Stimulated activated memory B cell treated with anti-CD40 and anti-IgM and Interleukin-4, amounts not matched to agents 10 μg/mL and 1 μg/mL and 100 μg/mL, for 72 hours (primary cell): ENCODE results near the gene NTM.
"Not testable (repeated sequence)": the region's sequence is repeated elsewhere in the genome, so short reads cannot be mapped to it uniquely, and the experiment has no call there.

Experiments
- ATAC-seq: fragments of 150-1000 bp; cut with Tn5 transposase; 2 replicates; pipeline ENCODE4 v1.10.0; 2021
- H3K27ac Mint-ChIP-seq: one replicate; pipeline ENCODE4 v1.8.0; 2022; ENCODE audit warnings: mild to moderate bottlenecking, mixed read lengths
- H3K27me3 Mint-ChIP-seq: one replicate; pipeline ENCODE4 v1.8.0; 2022; ENCODE audit warnings: mixed read lengths
- H3K36me3 Mint-ChIP-seq: one replicate; pipeline ENCODE4 v1.8.0; 2022; ENCODE audit warnings: mixed read lengths
- H3K4me1 Mint-ChIP-seq: one replicate; pipeline ENCODE4 v1.8.0; 2022; ENCODE audit warnings: mixed read lengths
- H3K4me3 Mint-ChIP-seq: one replicate; pipeline ENCODE4 v1.8.0; 2022; ENCODE audit warnings: mild to moderate bottlenecking, moderate library complexity, mixed read lengths
- H3K9me3 Mint-ChIP-seq: one replicate; pipeline ENCODE4 v1.8.0; 2022; ENCODE audit warnings: mixed read lengths

NTM gene

GRCh38 chr11:131678658-131679340, 308.4 kb downstream of the NTM start:
- H3K9me3 Mint-ChIP-seq, result no peaks in the 10 kb centered on the region
- ATAC-seq, result no peak
- H3K27me3 Mint-ChIP-seq, result no peaks in the 10 kb centered on the region
- no peak overlapping the region for H3K4me3 Mint-ChIP-seq
- H3K36me3 Mint-ChIP-seq, result no peaks in the 10 kb centered on the region
- H3K4me1 Mint-ChIP-seq, result no peaks in the 10 kb centered on the region
- H3K27ac Mint-ChIP-seq, result no peak overlapping the region

GRCh38 chr11:131680448-131680847, 310.0 kb downstream of the NTM start:
- peak; percentile 46 for ATAC-seq
- H3K9me3 Mint-ChIP-seq, H3K4me3 Mint-ChIP-seq, H3K36me3 Mint-ChIP-seq, H3K27me3 Mint-ChIP-seq, H3K4me1 Mint-ChIP-seq, H3K27ac Mint-ChIP-seq: not testable (repeated sequence)

- Mint-ChIP-seq H3K27me3 (peaks cover 18% of the 10 kb centered on the region), H3K4me3 (no peak overlapping the region), H3K27ac (no peak overlapping the region), H3K9me3 (no peaks in the 10 kb centered on the region), H3K4me1 (no peaks in the 10 kb centered on the region), H3K36me3 (no peaks in the 10 kb centered on the region)
- ATAC-seq, result no peak
Observed at GRCh38 chr11:131681920-131682319, 311.5 kb downstream of the NTM start.

- Mint-ChIP-seq H3K4me3 (no peak overlapping the region), H3K4me1 (no peaks in the 10 kb centered on the region), H3K27me3 (peaks cover 18% of the 10 kb centered on the region), H3K27ac (no peak overlapping the region), H3K36me3 (no peaks in the 10 kb centered on the region), H3K9me3 (no peaks in the 10 kb centered on the region)
- ATAC-seq, result no peak
Observed at GRCh38 chr11:131682373-131683015, 312.1 kb downstream of the NTM start.

GRCh38 chr11:131683131-131683530, 312.7 kb downstream of the NTM start:
- no peak overlapping the region for H3K4me3 Mint-ChIP-seq
- H3K9me3 Mint-ChIP-seq, result no peaks in the 10 kb centered on the region
- H3K4me1 Mint-ChIP-seq, result no peaks in the 10 kb centered on the region
- ATAC-seq, result no peak
- no peak overlapping the region for H3K27ac Mint-ChIP-seq
- no peaks in the 10 kb centered on the region for H3K36me3 Mint-ChIP-seq
- H3K27me3 Mint-ChIP-seq, result peaks cover 18% of the 10 kb centered on the region

- no peak for ATAC-seq
- no peaks in the 10 kb centered on the region for H3K9me3 Mint-ChIP-seq
- no peaks in the 10 kb centered on the region for H3K36me3 Mint-ChIP-seq
- H3K4me1 Mint-ChIP-seq, result no peaks in the 10 kb centered on the region
- H3K27me3 Mint-ChIP-seq, result peaks cover 18% of the 10 kb centered on the region
- H3K27ac Mint-ChIP-seq, result no peak overlapping the region
- H3K4me3 Mint-ChIP-seq, result no peak overlapping the region
Observed at GRCh38 chr11:131683666-131684065, 313.3 kb downstream of the NTM start.

GRCh38 chr11:131684111-131685060, 314.0 kb downstream of the NTM start:
- no peaks in the 10 kb centered on the region for H3K9me3 Mint-ChIP-seq
- no peaks in the 10 kb centered on the region for H3K4me1 Mint-ChIP-seq
- H3K27ac Mint-ChIP-seq, result no peak overlapping the region
- ATAC-seq, result no peak
- H3K27me3 Mint-ChIP-seq, result peaks cover 18% of the 10 kb centered on the region
- no peak overlapping the region for H3K4me3 Mint-ChIP-seq
- no peaks in the 10 kb centered on the region for H3K36me3 Mint-ChIP-seq

- Mint-ChIP-seq H3K4me1 (no peaks in the 10 kb centered on the region), H3K4me3 (no peak overlapping the region), H3K27me3 (peaks cover 25% of the 10 kb centered on the region), H3K36me3 (no peaks in the 10 kb centered on the region), H3K27ac (no peak overlapping the region), H3K9me3 (peaks cover 4% of the 10 kb centered on the region)
- no peak for ATAC-seq
Observed at GRCh38 chr11:131685206-131685605, 314.8 kb downstream of the NTM start.

- no peaks in the 10 kb centered on the region for H3K36me3 Mint-ChIP-seq
- peaks cover 32% of the 10 kb centered on the region for H3K27me3 Mint-ChIP-seq
- no peak overlapping the region for H3K27ac Mint-ChIP-seq
- no peaks in the 10 kb centered on the region for H3K4me1 Mint-ChIP-seq
- H3K9me3 Mint-ChIP-seq, result peaks cover 8% of the 10 kb centered on the region
- ATAC-seq, result no peak
- H3K4me3 Mint-ChIP-seq, result no peak overlapping the region
Observed at GRCh38 chr11:131685906-131686305, 315.5 kb downstream of the NTM start.

- Mint-ChIP-seq H3K4me1 (no peaks in the 10 kb centered on the region), H3K27me3 (peaks cover 33% of the 10 kb centered on the region), H3K4me3 (no peak overlapping the region), H3K36me3 (no peaks in the 10 kb centered on the region), H3K27ac (no peak overlapping the region), H3K9me3 (peaks cover 8% of the 10 kb centered on the region)
- no peak for ATAC-seq
Observed at GRCh38 chr11:131686836-131687235, 316.4 kb downstream of the NTM start.

GRCh38 chr11:131687291-131688047, 317.1 kb downstream of the NTM start:
- Mint-ChIP-seq H3K4me3 (no peak overlapping the region), H3K27ac (no peak overlapping the region), H3K9me3 (peaks cover 8% of the 10 kb centered on the region), H3K4me1 (no peaks in the 10 kb centered on the region), H3K36me3 (no peaks in the 10 kb centered on the region), H3K27me3 (peaks cover 33% of the 10 kb centered on the region)
- ATAC-seq, result no peak

GRCh38 chr11:131688048-131688693, 317.8 kb downstream of the NTM start:
- ATAC-seq, result peak; percentile 32
- Mint-ChIP-seq H3K27me3 (peaks cover 33% of the 10 kb centered on the region), H3K4me1 (no peaks in the 10 kb centered on the region), H3K9me3 (peaks cover 8% of the 10 kb centered on the region), H3K27ac (no peak overlapping the region), H3K4me3 (no peak overlapping the region), H3K36me3 (no peaks in the 10 kb centered on the region)

- ATAC-seq, result no peak
- Mint-ChIP-seq H3K4me3 (no peak overlapping the region), H3K4me1 (peaks cover 1% of the 10 kb centered on the region), H3K27ac (no peak overlapping the region), H3K27me3 (peaks cover 38% of the 10 kb centered on the region), H3K36me3 (no peaks in the 10 kb centered on the region), H3K9me3 (peaks cover 8% of the 10 kb centered on the region)
Observed at GRCh38 chr11:131689049-131689925, 318.9 kb downstream of the NTM start.

GRCh38 chr11:131690362-131690761, 319.9 kb downstream of the NTM start:
- H3K4me1 Mint-ChIP-seq, result peaks cover 6% of the 10 kb centered on the region
- H3K4me3 Mint-ChIP-seq, result no peak overlapping the region
- no peaks in the 10 kb centered on the region for H3K36me3 Mint-ChIP-seq
- ATAC-seq, result no peak
- no peak overlapping the region for H3K27ac Mint-ChIP-seq
- peaks cover 39% of the 10 kb centered on the region for H3K27me3 Mint-ChIP-seq
- H3K9me3 Mint-ChIP-seq, result peaks cover 8% of the 10 kb centered on the region
